ENCODE results near the gene CEPT1.

CEPT1 gene

DNA sequence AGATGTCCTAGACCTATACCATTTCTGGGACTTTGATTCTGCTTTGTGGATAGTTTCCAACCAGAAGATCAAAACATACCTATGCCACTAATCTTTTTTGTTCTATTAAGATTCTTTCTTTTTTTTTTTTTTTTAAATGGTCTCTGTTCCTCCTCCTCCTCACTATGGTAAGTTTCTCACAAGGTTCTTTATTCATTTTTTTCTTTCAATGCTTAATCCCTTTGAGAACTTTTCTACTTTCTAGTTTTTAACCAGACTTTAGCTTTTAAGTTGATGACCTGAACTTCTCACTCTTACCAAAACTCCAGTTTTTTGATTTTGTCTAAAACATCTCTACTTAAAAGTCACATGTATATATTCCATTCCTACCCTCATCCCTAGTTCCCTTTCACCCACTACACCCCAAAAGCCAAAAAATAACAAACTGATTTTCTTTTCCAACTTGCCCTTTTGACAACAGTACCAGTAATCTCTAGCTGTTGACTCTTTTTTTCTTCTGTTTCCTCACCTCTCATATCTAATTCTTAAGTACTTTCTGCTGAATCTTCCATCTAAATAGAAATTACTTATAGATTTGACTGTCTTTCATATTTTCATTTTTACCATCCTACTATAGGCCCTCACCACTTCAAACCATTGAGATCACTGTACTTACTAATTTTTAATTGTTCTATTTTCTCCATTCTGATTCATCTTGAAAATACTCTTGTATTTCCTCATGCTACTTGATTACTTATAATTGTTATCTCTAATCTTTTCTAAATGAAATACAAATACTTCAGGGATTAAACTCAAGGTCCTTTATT, 6.1 kb downstream of the CEPT1 start:
- DNase-seq (ENCODE audit: low read depth), result no peak

DNA sequence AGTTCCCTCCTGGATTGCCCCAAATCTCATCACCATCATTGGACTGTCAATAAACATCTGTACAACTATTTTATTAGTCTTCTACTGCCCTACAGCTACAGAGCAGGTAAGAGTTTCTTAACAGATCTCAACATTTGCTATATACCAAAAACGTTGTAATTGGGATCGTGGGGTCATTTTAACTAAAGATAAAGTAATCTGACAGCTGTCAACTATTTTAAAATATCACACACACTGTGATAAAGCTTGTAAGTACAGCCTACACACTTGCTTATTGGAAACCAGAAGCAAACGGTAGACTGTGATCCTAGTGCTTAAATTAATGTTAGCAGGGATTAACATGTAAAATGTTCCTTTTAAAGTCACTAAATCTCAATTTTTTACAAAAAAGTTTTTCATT, 7.9 kb downstream of the CEPT1 start:
- no peak for DNase-seq (ENCODE audit: low read depth)

DNA sequence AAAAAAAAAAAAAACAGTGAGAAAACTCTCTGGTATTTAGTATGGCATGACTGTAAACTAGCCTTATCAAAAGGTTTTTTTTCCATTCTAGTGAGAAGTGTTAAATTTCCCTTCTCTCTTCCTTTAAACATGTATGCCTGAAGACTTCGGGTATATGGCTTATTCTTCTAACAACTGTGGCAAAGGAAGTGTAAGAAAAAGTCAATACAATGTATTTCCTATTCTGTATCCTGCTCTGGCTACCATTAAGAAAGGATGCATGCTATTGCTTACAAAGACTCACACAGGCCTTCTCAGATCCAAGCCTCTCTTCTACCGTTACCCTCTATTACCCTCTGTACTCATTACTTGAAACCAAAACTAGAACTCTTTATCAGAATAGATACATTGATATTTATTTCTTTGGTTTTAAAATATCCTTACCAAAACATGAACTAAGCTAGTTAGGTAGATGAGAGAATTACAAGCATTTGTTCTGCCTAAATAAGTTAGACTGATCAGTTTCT, 8.4 kb downstream of the CEPT1 start:
- no peak for DNase-seq (ENCODE audit: low read depth)

DNA sequence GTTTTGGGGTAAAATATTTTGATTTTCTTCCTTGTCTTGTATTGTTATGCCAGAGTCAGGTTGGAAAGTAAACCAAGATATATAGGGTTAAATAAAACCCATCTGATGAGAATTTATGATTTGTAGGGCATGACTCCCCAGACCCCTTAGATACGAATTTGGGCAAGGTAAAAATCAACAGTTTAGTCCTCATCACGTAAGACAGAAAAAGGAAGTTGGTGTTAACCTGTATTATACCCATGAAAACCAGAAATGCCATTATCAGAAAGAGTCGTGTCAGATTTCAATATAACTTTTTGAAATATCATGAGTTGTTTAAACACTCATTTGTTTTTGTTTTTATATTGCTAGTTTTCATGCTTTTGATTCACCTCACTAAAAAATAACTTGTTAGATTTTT, 11.8 kb downstream of the CEPT1 start:
- no peak for DNase-seq (ENCODE audit: low read depth)

DNA sequence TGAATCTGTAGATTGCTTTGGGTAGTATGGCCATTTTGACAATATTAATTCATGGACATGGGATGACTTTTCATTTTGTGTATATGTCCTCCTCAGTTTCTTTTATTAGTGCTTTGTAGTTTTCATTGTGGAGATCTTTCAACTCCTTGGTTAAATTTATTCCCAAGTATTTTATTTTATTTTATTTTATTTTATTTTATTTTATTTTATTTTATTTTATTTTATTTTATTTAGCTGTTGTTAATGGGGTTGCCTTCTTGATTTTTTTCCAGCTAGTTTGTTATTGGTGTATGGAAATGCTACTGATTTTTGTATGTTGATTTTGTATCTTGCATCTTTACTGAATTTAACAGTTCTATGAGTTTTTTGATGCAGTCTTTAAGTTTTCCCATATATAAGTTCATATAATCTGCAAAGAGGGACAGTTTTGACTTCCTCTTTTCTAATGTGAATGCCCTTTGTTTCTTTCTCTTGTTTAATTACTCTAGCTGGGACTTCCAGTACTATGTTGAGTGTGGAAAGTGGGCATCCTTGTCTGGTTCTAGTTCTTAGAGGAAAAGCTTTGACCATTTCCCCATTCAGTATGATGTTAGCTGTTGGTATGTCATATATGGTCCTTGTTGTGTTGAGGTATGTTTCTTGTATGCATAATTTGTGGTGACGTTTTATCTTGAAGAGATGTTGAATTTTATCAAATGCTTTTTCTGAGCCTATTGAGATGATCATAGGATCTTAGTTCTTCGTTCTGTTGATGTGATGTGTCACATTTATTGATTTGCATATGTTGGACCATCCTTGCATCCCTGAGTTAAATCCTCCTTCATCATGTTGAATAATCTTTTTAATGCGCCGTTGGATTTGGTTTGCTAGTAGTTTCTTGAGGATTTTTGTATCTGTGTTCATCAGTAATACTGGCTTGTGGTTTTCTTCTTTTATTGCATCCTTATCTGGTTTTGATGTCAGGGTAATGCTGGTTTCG, 14.3 kb downstream of the CEPT1 start:
- no peak for DNase-seq (ENCODE audit: low read depth)

DNA sequence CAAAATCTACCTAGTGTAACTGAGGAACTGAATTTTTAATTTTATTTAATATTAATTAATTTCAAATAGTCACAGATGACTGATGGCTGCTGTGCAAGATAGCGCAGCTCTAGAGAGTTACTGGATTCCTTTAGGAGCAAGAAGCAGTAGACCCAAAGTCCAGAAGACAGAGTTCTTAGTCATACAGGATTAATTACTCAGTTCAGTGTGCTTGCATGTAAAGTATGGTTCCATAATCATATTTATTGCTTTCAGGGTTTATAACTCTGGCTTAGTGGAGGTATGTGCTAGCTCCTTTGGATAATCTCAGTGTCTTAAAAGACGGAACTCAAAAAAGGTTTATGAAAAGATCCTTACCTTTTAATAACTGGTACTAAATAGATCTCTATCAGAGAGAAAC, 17.4 kb downstream of the CEPT1 start:
- DNase-seq (ENCODE audit: low read depth), result no peak

DNA sequence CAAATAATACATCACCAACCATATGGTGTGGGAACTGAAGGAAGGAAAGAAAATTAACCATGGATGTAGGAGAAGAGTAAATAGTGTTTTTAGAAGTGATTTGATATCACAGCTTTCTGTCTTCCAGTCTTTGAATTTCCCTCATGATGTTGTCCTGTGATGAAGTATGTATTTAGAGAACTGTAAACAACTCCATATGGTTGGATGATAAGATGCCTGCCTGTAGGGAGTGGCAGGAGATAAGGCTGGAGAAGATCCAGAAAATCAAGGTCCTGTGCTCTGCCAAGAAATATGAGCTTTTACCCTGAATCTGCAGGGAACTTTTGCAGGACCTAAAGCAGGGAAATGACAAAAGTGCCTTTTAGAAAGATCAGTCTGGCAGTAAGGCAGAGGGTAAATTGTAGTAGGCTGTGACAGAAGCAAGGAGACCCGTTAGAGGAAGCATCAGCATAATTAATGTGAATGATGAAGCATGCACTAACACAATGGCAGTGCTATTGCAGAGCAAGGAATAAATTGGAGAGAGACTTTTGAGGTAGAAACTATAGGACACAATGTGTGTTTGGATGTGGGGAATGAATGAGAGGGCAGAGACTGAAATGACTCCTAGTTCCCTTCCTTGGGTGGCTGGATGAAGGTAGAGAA, 21.9 kb downstream of the CEPT1 start:
- DNase-seq (ENCODE audit: low read depth), result no peak

DNA sequence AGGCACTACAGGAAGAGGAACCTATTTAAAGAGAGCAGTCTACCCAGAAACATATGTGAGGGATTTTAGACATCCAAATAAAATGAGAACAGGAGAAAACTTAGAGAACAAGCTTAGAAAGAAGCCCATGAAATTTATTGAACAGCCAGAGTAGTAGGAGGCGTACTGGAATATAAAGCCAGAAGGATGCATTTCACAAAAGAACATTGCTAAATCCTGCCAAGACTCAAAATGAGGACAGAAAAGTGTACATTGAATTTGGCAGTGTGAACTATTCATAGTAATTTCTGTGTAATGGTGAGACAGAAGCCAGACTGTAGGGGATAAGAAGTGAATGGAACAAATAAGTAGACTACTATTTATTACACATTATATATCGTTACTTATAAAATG, 22.5 kb downstream of the CEPT1 start:
- no peak for DNase-seq (ENCODE audit: low read depth)

DNA sequence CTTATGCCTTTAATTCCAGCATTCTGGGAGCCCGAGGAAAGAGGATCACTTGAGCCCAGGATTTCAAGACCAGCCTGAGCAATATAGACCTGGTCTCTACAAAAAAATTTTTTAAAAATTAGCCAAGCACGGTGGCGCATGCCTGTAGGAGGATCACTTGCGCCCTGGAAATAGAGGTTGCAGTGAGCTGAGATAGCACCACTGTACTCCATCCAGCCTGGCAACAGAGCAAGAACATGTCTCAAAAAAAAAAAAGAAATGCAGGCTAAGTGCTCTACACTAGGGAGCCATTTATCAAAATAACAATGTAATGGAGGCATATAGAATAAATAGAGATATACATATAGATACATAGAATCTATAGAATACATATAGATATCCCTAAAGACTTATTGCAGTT, 23.3 kb downstream of the CEPT1 start:
- DNase-seq (ENCODE audit: low read depth), result no peak

DNA sequence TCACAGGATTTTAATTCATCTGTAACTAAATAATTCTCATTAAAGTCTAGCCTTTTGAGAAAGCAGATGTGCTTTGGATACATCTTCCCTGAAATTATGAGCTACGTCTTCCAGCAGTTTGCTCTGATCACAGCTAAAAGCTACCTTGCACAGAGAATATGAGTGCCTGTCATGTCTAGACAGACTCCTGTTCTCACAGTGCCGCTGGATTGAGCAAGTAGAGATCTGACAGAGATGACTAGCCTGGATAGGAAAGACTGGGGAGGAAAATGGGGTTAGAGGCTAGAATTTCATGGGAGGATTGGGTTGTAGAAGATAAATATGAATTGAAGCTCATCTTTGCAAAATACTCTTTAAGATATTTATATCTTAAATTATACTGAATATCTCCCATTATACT, 24.1 kb downstream of the CEPT1 start:
- no peak for DNase-seq (ENCODE audit: low read depth)

DNA sequence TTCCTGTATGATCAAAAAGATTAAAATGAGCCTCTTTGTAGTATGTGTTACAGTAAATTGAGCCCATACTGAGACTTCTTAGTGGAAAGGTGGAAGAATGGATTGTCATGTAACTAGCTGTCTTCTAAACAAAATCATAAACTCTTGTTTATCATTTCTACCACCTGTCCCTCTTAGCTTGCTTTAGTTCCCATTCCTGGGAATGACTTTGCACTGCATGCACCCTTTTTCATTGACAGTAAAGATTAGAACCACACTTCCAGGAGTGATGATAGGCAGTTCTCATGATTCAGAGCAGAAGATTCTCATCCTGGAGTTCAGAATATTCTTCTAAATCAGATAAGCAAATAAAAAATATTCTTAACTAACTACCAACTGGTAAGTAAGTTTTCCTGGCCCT, 32.4 kb downstream of the CEPT1 start:
- DNase-seq (ENCODE audit: low read depth), result no peak

DNA sequence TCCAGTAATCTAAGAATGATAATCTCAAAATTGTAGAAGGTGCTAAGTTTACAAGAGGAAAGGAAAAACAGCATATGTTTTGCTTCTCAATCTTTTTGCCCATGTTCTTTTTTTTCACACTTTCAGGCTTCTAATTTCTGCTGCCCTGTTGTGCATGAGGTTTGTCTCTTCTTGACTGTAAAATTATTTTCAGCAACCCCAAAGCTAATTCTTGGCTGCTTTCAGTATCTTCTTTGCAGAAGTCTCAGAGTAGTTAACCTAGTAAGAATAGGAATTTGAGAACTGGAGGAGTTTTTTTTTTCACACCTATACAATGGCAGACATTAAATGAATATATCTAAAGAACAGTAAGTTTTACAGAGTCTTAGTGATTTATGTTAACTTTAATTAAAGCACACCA, 34.0 kb downstream of the CEPT1 start:
- DNase-seq (ENCODE audit: low read depth), result no peak

DNA sequence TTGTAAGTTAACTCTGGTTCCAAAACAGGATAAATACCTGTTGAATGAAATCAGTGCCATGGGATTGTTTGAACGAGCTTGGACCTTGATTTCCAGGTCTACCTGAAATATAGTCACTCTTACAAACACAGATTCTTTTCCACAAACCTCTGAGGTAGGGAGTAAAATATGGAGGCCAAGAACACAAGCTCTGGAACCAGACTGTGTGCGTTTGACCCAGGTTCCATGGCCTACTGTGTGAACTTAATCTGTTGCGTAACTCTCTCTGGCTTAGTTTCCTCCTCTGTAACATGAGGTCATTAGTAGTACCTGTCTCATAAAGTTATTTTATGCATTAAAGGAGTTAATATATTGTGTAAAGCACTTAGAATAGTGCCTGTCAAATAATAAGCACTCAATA, 35.3 kb downstream of the CEPT1 start:
- DNase-seq (ENCODE audit: low read depth), result no peak

DNA sequence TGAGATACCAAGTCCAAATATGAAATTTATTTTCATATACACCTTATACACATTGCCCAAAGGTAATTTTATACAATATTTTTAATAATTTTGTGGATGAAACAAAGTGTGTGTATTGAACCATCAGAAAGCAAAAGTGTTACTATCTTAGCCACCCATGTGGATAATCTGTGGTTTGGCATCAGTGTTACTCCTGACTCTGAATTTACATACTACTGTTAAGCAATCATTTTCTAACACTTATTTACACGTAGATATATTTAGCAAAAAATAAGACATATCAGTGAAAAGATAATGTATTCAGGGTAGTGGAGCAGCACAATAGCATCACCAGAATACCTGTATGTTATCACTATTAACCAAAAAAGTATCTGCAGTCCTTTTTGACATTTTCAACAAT, 36.7 kb downstream of the CEPT1 start:
- no peak for DNase-seq (ENCODE audit: low read depth)

DNA sequence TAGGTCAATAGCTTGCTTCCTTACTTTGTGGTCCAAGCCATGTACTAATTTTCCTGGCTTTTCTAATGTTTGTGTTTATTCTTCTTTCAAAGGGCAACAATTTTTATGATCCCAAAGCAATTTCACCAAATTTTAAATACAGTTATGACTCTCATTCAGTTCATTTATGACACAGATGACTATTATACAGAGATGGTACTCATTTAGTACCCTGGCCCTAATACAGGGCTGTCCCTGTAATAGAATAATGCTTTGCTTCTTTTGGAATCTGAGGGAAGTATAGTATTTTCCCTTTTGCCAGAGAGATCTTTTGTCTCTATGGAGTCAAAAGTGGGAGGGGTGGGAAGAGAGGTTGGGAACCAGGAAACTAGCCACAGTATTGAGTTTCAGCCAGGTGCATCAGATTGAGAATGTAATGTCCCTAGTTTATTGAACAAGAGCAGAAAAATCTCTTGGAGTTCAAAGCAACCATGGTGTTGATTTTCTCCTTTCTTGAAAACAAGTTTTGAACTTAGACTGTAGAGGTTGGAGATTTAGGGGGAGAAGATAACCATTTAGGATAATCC, 40.0 kb downstream of the CEPT1 start:
- no peak for DNase-seq (ENCODE audit: low read depth)

DNA sequence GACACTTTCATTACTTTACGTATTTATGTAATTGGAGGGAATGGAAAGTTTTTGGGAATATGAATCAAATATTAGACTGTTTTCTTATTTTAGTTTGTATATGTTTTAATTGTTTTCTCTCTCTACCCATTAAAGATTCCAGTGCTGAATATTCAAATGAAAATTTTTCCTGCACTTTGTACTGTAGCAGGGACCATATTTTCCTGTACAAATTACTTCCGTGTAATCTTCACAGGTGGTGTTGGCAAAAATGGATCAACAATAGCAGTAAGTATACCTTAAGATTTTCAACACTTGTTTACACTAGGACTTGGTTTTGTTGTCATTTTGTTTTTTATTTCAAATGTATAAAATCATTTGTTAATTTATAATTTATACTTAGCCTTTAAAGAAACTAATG, 42.0 kb downstream of the CEPT1 start:
- no peak for DNase-seq (ENCODE audit: low read depth)

DNA sequence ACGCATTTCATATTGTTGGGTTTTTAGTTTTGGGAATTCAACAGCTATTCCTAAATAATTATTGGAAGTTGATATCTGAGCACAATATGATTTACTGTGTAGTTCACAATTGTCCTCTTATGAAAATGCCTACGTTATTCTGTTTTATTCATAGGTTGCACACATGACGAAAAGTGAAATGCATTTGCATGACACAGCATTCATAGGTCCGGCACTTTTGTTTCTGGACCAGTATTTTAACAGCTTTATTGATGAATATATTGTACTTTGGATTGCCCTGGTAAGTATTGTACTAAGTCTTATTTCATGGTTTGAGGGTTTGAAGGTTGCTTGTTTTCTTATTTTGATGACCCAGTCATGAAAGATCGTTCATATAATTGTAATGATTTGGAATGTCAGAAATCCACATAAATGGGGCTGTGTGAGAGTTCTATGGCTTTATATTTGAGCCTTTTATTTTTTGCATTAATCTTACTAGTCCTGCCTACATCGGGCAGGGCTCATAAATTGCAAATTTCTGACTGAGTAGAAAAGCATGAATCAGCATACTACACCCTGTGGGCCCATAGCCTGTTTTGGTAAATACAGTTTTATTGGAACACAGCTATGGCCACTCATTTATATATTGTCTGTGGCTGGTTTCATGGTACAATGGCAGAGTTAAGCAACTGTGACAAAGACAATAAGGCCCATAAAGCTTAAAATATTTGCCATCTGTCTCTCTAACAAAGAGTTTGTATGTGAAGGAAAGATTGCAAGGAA, 43.5 kb downstream of the CEPT1 start:
- no peak for DNase-seq (ENCODE audit: low read depth)

DNA sequence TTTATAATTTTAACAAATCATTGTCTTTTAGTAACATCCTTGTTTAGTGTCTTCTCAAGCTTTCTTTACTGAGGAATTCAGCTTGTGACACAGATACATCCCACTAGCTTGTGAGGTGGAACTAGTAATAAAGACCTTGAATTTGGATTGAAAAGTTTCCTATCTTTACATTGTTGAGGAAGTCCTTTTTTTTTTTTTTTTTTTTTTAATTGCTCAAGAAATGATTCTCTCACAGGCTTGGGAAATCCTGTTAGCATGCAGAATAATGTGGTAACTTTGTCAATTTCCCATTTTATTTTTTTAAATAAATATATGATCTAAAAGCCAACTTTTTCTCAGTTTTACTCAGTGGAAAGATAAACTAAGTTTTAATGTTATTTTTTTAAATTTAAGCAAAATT, 44.6 kb downstream of the CEPT1 start:
- DNase-seq (ENCODE audit: low read depth), result no peak

DNA sequence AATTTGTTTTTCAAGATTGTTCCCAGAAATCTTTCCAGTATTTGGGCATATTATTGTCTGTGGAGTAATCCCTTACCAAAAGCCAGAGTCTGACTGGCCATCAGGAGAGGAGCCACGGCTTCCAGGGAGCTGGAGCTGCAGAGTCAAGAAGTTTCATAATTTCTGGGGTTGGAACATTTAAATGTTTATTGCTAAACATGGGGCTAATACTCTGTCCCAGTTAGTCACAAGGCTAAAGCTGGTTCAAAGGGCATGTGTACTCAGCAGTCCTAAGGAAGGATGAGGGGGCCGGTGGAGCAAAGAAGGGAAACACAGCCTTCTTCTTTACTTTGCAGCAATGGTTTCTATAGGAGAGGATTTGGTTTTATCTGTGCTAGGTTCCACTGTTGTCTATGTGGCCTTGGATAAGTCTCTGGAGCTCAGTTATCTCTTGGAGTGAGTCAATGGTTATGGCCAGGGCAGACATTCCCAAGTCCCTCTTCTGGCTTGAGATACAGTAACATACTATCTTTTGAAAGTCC, 51.0 kb downstream of the CEPT1 start:
- DNase-seq (ENCODE audit: low read depth), result no peak

DNA sequence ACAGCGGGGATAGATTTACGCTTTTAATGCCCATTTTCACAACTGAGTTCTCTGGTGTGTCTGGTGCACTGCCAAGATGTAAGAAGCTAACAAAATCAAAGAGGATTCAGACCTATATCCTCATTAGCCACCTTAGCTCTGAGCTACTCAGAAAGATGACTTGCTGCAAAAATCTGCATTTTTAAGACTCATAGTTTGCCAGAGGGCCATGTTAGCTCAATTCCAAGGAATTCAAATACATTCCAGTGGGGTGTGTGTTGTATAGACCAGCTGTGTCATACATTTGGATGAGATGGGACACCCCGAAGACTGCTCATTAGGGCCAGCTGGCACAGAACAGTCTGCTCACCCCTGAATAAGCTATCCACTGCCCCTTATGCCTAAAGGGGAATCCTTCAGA, 51.5 kb downstream of the CEPT1 start:
- DNase-seq (ENCODE audit: low read depth), result no peak

DNA sequence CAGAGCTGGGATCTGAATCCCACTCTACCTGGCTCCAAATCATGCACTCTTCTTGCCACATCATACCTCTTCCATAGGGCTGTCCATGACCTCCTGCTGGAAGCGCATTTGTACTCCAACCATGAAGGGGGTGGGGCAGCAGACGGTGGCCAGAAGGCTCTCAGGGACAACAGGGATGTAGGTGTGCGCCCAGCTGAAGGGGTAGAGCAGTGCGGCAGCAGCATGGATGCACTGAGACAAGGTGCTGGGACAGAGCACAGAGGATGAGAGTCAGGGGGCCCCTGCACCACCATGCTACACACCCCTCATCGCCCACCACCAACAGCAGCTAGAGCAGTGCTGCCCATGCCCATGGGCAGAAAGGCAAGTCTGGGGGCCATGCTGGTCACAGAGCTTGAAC, 52.1 kb downstream of the CEPT1 start:
- no peak for DNase-seq (ENCODE audit: low read depth)

Measured in activated T-helper 1 cell treated with Interleukin-2 at 50 U/mL for 16 hours (primary cell).